Measurements from ENCODE around the gene AMOTL1. TPM values are rescaled to one million over a fixed set of nuclear protein-coding genes. Genes with fewer than 3 reads are reported as not detected.
A peak's percentile ranks its signal among the peaks of the same experiment; 100 is the strongest.

The AMOTL1 gene
- total RNA-seq, 1 experiment from 2014 or later, result 10.1 TPM

- no peak for DNase-seq (ENCODE audit: extremely low read depth, low read depth)
These were observed 103.5 kb downstream of the AMOTL1 start for GRCh38 chr11:94871491-94872185.

- no peak for DNase-seq (ENCODE audit: extremely low read depth, low read depth)
These were observed 105.9 kb downstream of the AMOTL1 start for GRCh38 chr11:94873916-94874540.

- DNase-seq (ENCODE audit: extremely low read depth, low read depth), result no peak
These were observed 108.1 kb downstream of the AMOTL1 start for GRCh38 chr11:94876222-94876621.

- DNase-seq (ENCODE audit: extremely low read depth, low read depth), result peak; percentile 60
These were observed 108.7 kb downstream of the AMOTL1 start for GRCh38 chr11:94876645-94877442.

- DNase-seq (ENCODE audit: extremely low read depth, low read depth), result no peak
These were observed 109.5 kb downstream of the AMOTL1 start for GRCh38 chr11:94877443-94878200.

GRCh38 chr11:94879006-94879405, 110.8 kb downstream of the AMOTL1 start:
- DNase-seq (ENCODE audit: extremely low read depth, low read depth), result no peak

- peak; percentile 9 for DNase-seq (ENCODE audit: extremely low read depth, low read depth)
These were observed 112.1 kb downstream of the AMOTL1 start for GRCh38 chr11:94880216-94880615.

GRCh38 chr11:94882931-94883330, 114.8 kb downstream of the AMOTL1 start:
- no peak for DNase-seq (ENCODE audit: extremely low read depth, low read depth)

GRCh38 chr11:94883878-94884277, 115.7 kb downstream of the AMOTL1 start:
- DNase-seq (ENCODE audit: extremely low read depth, low read depth), result no peak

- DNase-seq (ENCODE audit: extremely low read depth, low read depth), result no peak
These were observed 116.2 kb downstream of the AMOTL1 start for GRCh38 chr11:94884376-94884775.

- no peak for DNase-seq (ENCODE audit: extremely low read depth, low read depth)
These were observed 117.0 kb downstream of the AMOTL1 start for GRCh38 chr11:94885133-94885532.

GRCh38 chr11:94885581-94885980, 117.4 kb downstream of the AMOTL1 start:
- DNase-seq (ENCODE audit: extremely low read depth, low read depth), result no peak

GRCh38 chr11:94888204-94888603, 120.0 kb downstream of the AMOTL1 start:
- DNase-seq (ENCODE audit: extremely low read depth, low read depth), result no peak

GRCh38 chr11:94895451-94895850, 127.3 kb downstream of the AMOTL1 start:
- DNase-seq (ENCODE audit: extremely low read depth, low read depth), result no peak

- DNase-seq (ENCODE audit: extremely low read depth, low read depth), result no peak
These were observed 127.8 kb downstream of the AMOTL1 start for GRCh38 chr11:94895971-94896370.

- peak; percentile 36 for DNase-seq (ENCODE audit: extremely low read depth, low read depth)
These were observed 129.2 kb downstream of the AMOTL1 start for GRCh38 chr11:94897330-94897768.

- no peak for DNase-seq (ENCODE audit: extremely low read depth, low read depth)
These were observed 139.1 kb downstream of the AMOTL1 start for GRCh38 chr11:94907226-94907625.

- no peak for DNase-seq (ENCODE audit: extremely low read depth, low read depth)
These were observed 141.2 kb downstream of the AMOTL1 start for GRCh38 chr11:94909371-94909820.

- DNase-seq (ENCODE audit: extremely low read depth, low read depth), result no peak
These were observed 142.1 kb downstream of the AMOTL1 start for GRCh38 chr11:94910270-94910669.

GRCh38 chr11:94910779-94911178, 142.6 kb downstream of the AMOTL1 start:
- DNase-seq (ENCODE audit: extremely low read depth, low read depth), result no peak

- DNase-seq (ENCODE audit: extremely low read depth, low read depth), result no peak
These were observed 144.7 kb downstream of the AMOTL1 start for GRCh38 chr11:94912806-94913205.

All from NCI-H460 (cell line).